Measurements from ENCODE around the gene ALDH5A1.

GRCh38 chr6:24517659-24518543 is 23.1 kb downstream of the ALDH5A1 start:
- TF ChIP-seq CTCF (IDR thresholded peaks at IDR 0.05) (no peak), POLR2A (IDR thresholded peaks at IDR 0.05) (no peak)

All from lower leg skin (tissue), 3 donors.